GM10847 (cell line): ENCODE measurements around the gene SUGCT.

Source experiments
- POLR2A ChIP-seq: IDR thresholded peaks from 2 replicates; pipeline ENCODE4 v1.6.1; 2011; ENCODE audit not compliant: insufficient read length; ENCODE audit errors: extremely low read depth

SUGCT gene

GRCh38 chr7:40500219-40500618 is 365.4 kb downstream of the SUGCT start:
- no peak for TF ChIP-seq POLR2A

- no peak for TF ChIP-seq POLR2A
Observed at GRCh38 chr7:40502359-40502758, 367.6 kb downstream of the SUGCT start.

- TF ChIP-seq POLR2A: no peak
Observed at GRCh38 chr7:40506158-40506557, 371.4 kb downstream of the SUGCT start.

GRCh38 chr7:40507166-40507565 is 372.4 kb downstream of the SUGCT start:
- no peak for TF ChIP-seq POLR2A

- no peak for TF ChIP-seq POLR2A
Observed at GRCh38 chr7:40509287-40509996, 374.6 kb downstream of the SUGCT start.

GRCh38 chr7:40516376-40516775 is 381.6 kb downstream of the SUGCT start:
- TF ChIP-seq POLR2A: no peak

GRCh38 chr7:40519009-40519408 is 384.2 kb downstream of the SUGCT start:
- TF ChIP-seq POLR2A: no peak

GRCh38 chr7:40520986-40521738 is 386.4 kb downstream of the SUGCT start:
- TF ChIP-seq POLR2A: no peak

- no peak for TF ChIP-seq POLR2A
Observed at GRCh38 chr7:40525764-40526163, 391.0 kb downstream of the SUGCT start.

- no peak for TF ChIP-seq POLR2A
Observed at GRCh38 chr7:40526951-40527715, 392.3 kb downstream of the SUGCT start.

- TF ChIP-seq POLR2A: no peak
Observed at GRCh38 chr7:40527723-40528122, 392.9 kb downstream of the SUGCT start.

GRCh38 chr7:40530292-40530691 is 395.5 kb downstream of the SUGCT start:
- TF ChIP-seq POLR2A: no peak

- TF ChIP-seq POLR2A: no peak
Observed at GRCh38 chr7:40531956-40532355, 397.2 kb downstream of the SUGCT start.

GRCh38 chr7:40535678-40536077 is 400.9 kb downstream of the SUGCT start:
- TF ChIP-seq POLR2A: no peak

- no peak for TF ChIP-seq POLR2A
Observed at GRCh38 chr7:40536421-40536820, 401.6 kb downstream of the SUGCT start.

- TF ChIP-seq POLR2A: no peak
Observed at GRCh38 chr7:40538281-40538680, 403.5 kb downstream of the SUGCT start.
